BJ (cell line): ENCODE results near the gene PGC. TPM values are rescaled to one million over a fixed set of nuclear protein-coding genes. Genes with fewer than 3 reads are reported as not detected.

ENCODE experiments used
- CTCF ChIA-PET: fragments of 350-600 bp; formaldehyde crosslinking; extraction: SDS; loops from one replicate; lab custom pipeline; 2021; ENCODE audit warnings: antibody characterized with exemption, inconsistent platforms; lab: Yijun Ruan, JAX
- POLR2A ChIA-PET: fragments of 300-600 bp; sonication (Branson Sonifier 250); formaldehyde crosslinking; extraction: SDS; loops from one replicate; lab custom pipeline; 2021; ENCODE audit warnings: antibody characterized with exemption; lab: Charles Lee
- DNase-seq: peaks from one replicate; pipeline ENCODE4 v3.0.0-alpha.2; 2011; ENCODE audit warnings: low read depth
- H3K27me3 ChIP-seq: 2 replicates; pipeline ENCODE4 v1.6.0; 2011; ENCODE audit warnings: low read length; ENCODE audit not compliant: control insufficient read depth, insufficient read depth
- H3K36me3 ChIP-seq: 2 replicates; pipeline ENCODE4 v1.5.1; 2011; ENCODE audit warnings: low read length; ENCODE audit not compliant: control insufficient read depth, insufficient read depth
- H3K4me3 ChIP-seq: 2 replicates; pipeline ENCODE4 v1.5.1; 2011; ENCODE audit warnings: low read depth, mild to moderate bottlenecking, control low read depth, low read length
- polyA plus RNA-seq: library from polyadenylated mRNA; depleted of rRNA; stranded (reverse); fragments of >200 nt; gene quantifications from 2 replicates; pipeline ENCODE4 v1.2.3, GENCODE V29; 2011
- TF ChIP-seq, protein P1 (sequence below): IDR thresholded peaks from 2 replicates; pipeline ENCODE4 v1.5.1; 2011; ENCODE audit warnings: low read depth, mild to moderate bottlenecking, control low read depth, inconsistent platforms, low read length, moderate library complexity; ENCODE audit not compliant: insufficient read depth

Gene PGC
- polyA plus RNA-seq, 1 experiment, result not detected

DNA sequence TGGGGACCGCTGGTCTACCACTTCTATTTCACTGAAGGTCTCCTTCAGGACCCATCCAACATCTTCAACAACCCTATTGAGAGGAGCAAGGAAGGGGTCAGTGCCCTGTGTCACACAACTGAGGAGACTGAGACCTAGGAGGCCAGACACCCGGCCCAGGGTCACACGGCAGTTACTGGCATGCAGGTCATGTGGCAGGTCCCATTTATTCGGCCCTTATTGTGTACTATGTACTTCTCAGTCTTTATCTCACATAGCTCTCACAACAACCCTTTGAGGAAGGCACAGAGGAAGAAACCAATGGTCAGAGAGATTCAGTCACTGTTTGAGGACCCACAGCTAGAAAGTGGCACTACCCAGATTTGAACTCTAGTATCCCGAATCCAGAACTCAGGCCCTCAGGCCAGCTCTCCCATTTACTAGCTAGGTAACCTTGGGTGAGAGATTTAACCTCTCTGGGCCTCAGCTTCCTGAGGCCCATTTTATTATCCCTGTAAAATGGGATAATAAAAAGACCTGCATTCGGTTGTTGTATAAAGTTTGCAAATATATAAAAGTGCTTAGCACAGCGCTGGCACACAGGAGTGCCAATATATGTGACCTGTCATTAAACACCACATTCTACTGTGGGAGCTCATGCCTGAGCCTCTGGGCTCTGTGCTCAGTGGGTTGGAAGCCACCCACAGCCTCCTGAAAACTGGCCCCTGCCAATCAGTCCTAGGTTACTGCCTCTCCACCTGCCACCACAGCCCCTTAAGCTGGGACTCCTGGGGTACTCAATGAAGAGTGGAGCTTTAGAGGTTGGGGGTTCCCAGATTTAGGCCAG is 27.5 kb downstream of the PGC start:
- DNase-seq, result no peak
- TF ChIP-seq, protein P1, sequence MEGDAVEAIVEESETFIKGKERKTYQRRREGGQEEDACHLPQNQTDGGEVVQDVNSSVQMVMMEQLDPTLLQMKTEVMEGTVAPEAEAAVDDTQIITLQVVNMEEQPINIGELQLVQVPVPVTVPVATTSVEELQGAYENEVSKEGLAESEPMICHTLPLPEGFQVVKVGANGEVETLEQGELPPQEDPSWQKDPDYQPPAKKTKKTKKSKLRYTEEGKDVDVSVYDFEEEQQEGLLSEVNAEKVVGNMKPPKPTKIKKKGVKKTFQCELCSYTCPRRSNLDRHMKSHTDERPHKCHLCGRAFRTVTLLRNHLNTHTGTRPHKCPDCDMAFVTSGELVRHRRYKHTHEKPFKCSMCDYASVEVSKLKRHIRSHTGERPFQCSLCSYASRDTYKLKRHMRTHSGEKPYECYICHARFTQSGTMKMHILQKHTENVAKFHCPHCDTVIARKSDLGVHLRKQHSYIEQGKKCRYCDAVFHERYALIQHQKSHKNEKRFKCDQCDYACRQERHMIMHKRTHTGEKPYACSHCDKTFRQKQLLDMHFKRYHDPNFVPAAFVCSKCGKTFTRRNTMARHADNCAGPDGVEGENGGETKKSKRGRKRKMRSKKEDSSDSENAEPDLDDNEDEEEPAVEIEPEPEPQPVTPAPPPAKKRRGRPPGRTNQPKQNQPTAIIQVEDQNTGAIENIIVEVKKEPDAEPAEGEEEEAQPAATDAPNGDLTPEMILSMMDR, result no peak
- no peaks in the 10 kb centered on the region for H3K27me3 ChIP-seq
- ChIA-PET POLR2A (no interaction called here), CTCF (interaction anchor here (0.8 to 1.8 kb wide), 6 partner anchors 13 to 448 kb away, joined by 3 to 11 read pairs (median 4); no protein-coding TSS in a partner anchor)
- no peak overlapping the region for H3K4me3 ChIP-seq
- H3K36me3 ChIP-seq, result no peaks in the 10 kb centered on the region

DNA sequence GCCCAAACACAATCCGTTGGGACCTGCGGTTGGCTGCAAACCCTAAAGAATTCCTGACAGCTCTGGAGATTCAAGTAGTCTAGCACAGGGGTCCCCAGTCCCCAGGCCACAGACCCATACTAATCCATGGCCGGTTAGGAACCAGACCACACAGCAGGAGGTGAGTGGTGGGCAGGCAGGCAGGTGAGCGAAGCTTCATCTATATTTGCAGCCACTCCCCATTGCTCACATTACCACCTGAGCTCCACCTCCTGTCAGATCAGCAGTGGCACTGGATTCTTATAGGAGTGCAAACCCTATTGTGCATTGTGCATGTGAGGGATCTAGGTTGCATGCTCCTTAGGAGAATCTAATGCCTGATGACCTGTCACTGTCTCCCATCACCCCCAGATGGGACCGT is 28.4 kb downstream of the PGC start:
- POLR2A ChIA-PET, result no interaction called here
- Histone ChIP-seq H3K4me3 (no peak overlapping the region), H3K36me3 (no peaks in the 10 kb centered on the region; the same call in none of the 2 replicates), H3K27me3 (no peaks in the 10 kb centered on the region)
- DNase-seq, result no peak
- CTCF ChIA-PET, result interaction anchor here (0.8 to 3.6 kb wide), 2 partner anchors 13 to 15 kb away, joined by 3 to 29 read pairs; no protein-coding TSS in a partner anchor
- TF ChIP-seq, protein P1, result no peak

DNA sequence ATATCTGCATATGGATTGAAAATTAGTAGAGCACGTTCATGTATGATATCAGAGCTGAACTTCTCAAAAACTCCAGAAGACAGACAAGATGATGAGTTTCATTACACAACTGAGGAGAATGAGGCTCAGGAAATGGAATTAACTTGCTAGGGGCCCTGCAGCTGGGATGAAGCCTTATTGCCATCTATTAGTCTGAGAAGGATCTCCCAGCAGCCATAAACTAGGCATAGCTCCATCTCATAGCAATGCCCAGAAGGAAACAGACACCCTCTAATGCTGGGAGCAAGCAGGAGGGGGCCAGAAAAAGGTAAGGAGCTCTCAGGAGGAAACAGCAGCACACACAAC is 29.8 kb downstream of the PGC start:
- DNase-seq, result no peak
- Histone ChIP-seq H3K36me3 (no peaks in the 10 kb centered on the region; the same call in none of the 2 replicates), H3K4me3 (no peak overlapping the region), H3K27me3 (no peaks in the 10 kb centered on the region)
- TF ChIP-seq, protein P1, result no peak
- ChIA-PET CTCF (interaction anchor here (1.6 to 3.6 kb wide), 3 partner anchors 12 to 69 kb away, joined by 4 to 29 read pairs (median 5); partner anchors contain the start of gene TFEB), POLR2A (no interaction called here)

DNA sequence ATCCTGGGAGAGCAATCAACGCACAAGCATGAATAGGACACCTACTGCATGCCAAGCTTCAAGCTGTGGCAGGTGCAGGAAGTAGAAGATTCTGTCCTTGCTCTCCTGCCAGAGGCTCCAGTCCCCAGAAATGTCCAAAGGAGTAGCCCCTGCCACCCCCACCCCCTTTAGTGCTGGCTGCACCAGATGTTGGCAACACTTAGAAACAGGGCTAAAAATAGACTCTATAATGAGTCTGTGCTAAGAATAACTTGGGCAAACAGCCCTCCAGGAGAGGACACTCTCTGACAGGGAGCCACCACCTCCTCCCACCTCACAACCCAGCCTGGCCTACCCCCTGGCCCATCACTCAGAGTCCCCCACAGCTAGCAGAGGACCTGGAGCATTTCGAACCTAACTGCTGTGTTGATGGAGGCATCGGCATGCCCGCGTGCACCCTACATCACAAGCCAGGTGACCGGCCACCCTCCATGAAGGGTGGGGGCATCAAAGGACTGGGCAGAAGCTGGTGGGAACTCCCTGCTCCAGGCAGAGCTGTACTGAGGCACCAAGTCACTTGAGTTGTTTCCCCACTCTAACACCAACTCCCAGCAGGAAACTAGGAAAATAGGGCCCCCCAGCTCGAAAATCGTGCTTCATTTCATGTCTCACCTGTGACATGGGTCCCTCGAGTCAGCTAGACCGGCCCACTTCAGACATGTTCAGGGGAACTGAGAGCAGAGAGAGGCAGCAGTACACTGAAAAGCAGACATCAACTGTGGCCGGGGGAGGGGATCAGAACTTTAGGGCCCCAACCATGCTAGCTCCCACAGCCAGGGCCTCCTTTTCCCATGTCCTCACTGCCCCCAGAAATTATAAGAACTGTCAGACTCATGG is 30.4 kb downstream of the PGC start:
- no peaks in the 10 kb centered on the region; the same call in none of the 2 replicates for H3K36me3 ChIP-seq
- ChIA-PET POLR2A (no interaction called here), CTCF (interaction anchor here (0.8 to 3.6 kb wide), 5 partner anchors 11 to 70 kb away, joined by 3 to 29 read pairs (median 4); partner anchors contain the start of gene TFEB)
- TF ChIP-seq, protein P1, result no peak
- no peak for DNase-seq
- no peak overlapping the region for H3K4me3 ChIP-seq
- no peaks in the 10 kb centered on the region for H3K27me3 ChIP-seq
